SJSA1 (cell line): Measurements from ENCODE around the gene FOXD1. TPM values are rescaled to one million over a fixed set of nuclear protein-coding genes. Genes with fewer than 3 reads are reported as not detected.

Source experiments
- DNase-seq, 2 experiments: peaks; one replicate each; pipeline ENCODE4 v3.0.0-alpha.2; 2015 to 2020; ENCODE audit warnings: low spot score in 2 of 2, low read depth in 1 of 2
- H3K27ac ChIP-seq: fragments of 250-450 bp; sonication (Bioruptor Pico); 2 replicates; pipeline ENCODE4 v1.5.1; 2020; ENCODE audit warnings: mild to moderate bottlenecking, moderate library complexity
- H3K27me3 ChIP-seq: fragments of 250-450 bp; sonication (Bioruptor Pico); replicated peaks from 2 replicates; pipeline ENCODE4 v1.5.1; 2020; ENCODE audit warnings: mild to moderate bottlenecking, moderate library complexity
- H3K36me3 ChIP-seq: fragments of 250-450 bp; sonication (Bioruptor Pico); 2 replicates; pipeline ENCODE4 v1.5.1; 2020; ENCODE audit warnings: mild to moderate bottlenecking
- H3K4me1 ChIP-seq: fragments of 250-450 bp; sonication (Bioruptor Pico); replicated peaks from 2 replicates; pipeline ENCODE4 v1.6.1; 2021; ENCODE audit warnings: mild to moderate bottlenecking
- H3K4me3 ChIP-seq: fragments of 250-450 bp; sonication (Bioruptor Pico); 2 replicates; pipeline ENCODE4 v1.5.1; 2020; ENCODE audit warnings: mild to moderate bottlenecking
- H3K9me3 ChIP-seq: fragments of 250-450 bp; sonication (Bioruptor Pico); replicated peaks from 2 replicates; pipeline ENCODE4 v1.5.1; 2020; ENCODE audit warnings: mild to moderate bottlenecking
- total RNA-seq: library from RNA; depleted of rRNA; stranded (reverse); fragments of >200 nt; shearing (Covaris generic); gene quantifications from 2 replicates; pipeline ENCODE4 v1.2.3, GENCODE V29; 2014; rRNA removed

FOXD1 gene
- total RNA-seq, 1 experiment from 2014 or later, result 11.2 TPM

DNA sequence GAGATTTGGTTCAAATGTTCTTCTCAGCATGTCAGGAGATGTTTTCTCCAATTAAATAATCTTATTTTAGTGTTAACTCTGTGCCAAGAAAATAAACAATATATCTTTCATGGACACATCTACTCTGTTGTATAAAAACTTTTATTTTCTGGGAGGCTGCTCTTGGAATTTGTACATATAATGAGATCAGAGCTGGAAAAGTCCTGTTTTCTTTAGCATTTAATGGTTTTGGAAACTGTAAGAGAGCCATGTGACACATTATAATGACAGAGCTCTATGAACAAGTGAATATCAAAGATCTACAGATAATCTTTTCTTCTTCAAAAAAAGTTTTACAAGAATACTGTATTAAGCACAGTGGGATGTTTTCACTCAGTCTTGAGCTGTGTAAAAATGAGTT, 48.8 kb downstream of the FOXD1 start:
- Histone ChIP-seq H3K36me3 (no peaks in the 10 kb centered on the region), H3K27me3 (no peaks in the 10 kb centered on the region), H3K4me1 (no peaks in the 10 kb centered on the region), H3K27ac (no peak overlapping the region), H3K4me3 (no peak overlapping the region), H3K9me3 (no peaks in the 10 kb centered on the region)
- no peak for DNase-seq

Other genes with a start within 250 kb of the FOXD1 start
- gene BTF3, start 49.7 kb upstream of the FOXD1 start, total RNA-seq, result 309 and 496 TPM in 2 replicates
- 10.2 and 13.8 TPM in 2 replicates for gene ANKRA2, start 116.9 kb upstream of the FOXD1 start, total RNA-seq
- gene UTP15, start 117.0 kb upstream of the FOXD1 start, total RNA-seq, result 23.6 and 30.3 TPM in 2 replicates
- 13.6 and 20.2 TPM in 2 replicates for gene ARHGEF28, start 177.4 kb upstream of the FOXD1 start, total RNA-seq